GM21723 (cell line): ENCODE data around the gene SLC5A1.

Source experiments
- ATAC-seq: cut with Tn5 transposase; IDR thresholded peaks from one replicate; pipeline ENCODE4 v1.9.1; 2021; ENCODE audit warnings: mild to moderate bottlenecking, moderate library complexity; ENCODE audit not compliant: unreplicated experiment

SLC5A1 gene

DNA sequence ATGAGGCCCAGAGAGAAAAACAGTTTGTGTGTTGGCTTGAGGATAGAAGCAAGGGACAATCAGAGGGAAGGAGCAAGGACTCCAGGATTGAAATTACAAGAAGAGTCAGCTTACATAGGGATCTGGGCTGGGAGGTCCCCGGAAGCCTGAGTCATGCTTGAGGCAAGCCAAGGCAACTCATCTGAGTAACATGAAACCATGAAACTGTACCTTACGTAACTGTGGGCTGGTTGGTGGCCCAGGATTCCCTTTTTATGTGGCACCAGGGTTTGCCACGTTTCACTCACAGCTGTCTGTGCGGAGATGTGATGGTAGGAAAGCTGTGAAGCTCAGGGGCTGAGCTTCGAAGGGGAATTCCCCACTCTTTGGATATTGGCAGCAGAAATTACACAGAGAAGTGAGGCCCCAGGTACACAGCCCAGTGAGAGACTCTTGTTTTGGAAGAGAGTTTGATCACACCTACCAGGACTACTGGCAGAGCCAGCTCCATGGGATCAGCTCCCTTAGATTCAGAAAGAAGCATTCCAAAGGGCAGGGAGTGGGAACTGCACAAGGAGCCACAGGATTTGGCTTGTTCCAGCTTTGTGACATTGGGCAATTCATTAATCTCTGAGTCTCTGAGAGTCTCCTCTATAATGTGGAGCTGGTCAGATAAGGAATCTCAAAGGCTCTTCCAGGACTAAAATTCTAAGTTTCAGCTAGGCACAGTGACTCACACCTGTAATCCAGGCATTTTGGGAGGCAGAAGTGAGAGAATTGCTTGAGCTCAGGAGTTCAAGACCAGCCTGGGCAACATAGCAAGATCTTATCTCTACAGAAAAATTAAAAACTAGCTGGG lies 7.8 kb downstream of the SLC5A1 start:
- ATAC-seq: no peak

DNA sequence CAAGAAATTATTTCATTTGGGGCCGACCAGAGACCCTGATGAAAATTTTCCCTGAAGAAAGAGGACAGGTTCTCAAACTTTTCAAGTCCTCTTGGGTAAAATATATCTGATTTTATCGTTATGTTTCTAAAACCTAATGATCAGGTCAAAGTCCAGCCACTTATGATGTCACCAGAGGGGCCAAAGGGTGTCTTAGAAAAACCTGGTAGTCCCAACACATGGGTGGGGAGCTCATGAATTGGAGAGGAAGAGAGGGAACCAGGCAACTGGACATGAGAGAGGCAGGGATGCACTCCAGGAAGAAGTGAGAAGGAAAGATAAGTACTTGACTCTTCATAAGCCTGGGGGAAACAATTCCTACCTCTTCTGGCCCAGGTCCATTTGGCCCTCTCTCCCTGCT lies 9.2 kb downstream of the SLC5A1 start:
- ATAC-seq: no peak

DNA sequence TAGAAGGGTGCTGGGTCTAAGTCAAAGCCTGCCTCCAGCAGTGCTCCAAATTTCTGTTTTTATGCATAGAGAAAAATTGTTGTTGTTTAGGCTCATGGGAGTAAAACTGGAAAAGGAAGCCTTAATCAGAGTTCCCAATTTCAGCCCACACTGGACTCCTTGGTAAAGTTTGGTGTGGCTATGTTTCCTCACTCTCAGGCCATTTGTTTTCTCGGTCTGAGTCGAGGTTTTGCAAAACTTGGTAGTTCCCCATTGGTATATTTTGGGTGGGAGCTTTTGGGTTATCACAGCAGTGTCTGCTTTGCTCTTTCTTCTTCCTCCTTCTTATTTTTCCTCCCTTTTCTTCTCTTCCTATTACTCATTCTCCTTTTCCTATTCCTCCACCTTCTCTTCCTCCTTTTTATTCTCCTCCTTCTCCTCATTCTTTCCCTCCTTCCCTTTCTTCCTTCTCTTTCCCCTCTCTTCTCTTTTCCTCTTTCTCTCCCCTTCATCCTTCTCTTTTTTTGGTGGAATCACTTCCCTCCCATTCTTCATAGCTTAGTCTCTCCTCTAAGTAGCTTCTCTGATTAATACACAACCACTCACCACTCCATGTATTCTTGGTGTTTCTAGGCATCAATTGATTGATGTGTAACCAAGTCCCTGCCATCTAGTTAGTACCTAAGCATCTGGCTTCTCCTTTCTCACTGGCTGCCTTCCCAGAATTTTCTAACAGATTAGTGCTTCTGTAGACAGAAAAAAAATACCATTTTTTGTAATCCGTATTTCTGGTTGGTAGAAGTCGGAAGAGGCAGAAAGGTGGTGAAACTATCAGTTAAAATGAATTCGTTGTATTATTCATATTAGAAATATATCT lies 10.1 kb downstream of the SLC5A1 start:
- no peak for ATAC-seq

DNA sequence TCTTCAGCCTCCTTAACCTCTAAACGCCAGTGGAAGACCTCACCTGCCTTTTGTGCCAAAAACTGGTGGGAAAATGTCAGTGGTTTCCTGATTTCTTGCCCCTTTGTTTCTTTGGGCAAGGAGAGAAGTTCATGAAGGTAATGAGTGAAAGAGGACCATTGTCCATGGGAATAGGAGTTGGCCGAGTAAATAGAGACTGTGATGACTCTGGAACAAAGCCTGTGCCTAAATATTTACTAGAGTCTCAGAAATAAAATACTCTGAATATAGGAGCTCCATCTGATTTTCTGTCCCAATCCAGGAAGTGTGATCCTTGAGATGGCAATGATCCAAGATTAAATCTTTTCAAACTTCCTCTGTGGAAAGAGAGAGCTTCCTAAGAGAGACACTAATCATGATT lies 12.0 kb downstream of the SLC5A1 start:
- no peak for ATAC-seq

DNA sequence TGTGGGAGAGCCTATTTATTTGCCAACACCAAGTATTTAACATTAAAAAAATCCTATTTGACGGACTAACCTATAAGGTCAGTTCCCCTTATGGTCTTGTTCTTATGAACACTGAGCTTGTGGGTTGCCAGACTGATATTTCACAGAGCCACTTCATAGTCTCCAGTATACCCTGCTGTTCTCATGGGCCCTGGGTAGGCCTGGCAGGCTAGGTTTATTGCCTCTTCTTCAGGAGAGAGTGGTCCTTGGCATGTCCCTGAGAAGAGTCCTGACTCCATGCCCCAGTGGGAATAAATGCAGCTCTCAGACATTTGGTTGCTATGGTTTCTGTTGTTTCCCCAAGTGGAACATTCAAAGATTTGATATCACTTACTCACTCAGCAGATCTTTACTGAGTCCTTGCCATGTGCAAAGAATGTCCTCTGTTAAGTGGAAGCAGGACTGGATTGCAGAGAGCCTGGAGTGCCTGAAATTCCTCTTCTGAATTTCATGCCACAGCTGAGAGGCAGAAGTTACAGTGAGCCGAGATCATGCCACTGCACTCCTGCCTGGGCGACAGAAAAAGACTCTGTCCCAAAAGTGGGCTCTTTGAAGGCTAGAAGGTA lies 15.7 kb downstream of the SLC5A1 start:
- no peak for ATAC-seq

DNA sequence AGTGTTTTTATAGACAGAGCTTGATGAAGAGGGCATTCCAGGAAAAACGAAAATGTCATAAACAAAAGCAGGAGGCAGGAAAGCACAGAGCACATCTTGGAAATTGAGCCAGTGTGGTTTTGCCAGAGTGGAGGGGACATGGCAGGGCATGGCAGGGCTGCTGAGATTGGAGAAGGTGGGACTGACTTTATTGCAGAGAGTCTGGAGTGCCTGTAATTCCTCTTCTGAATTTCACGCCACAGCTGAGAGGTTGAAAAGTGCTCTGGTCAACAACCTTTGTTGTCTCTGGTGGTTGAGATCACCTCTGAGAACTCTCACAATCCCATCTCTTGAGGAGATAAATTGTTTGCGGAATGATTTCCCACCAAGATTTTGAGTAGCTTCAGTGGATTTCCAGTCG lies 16.4 kb downstream of the SLC5A1 start:
- ATAC-seq: no peak

DNA sequence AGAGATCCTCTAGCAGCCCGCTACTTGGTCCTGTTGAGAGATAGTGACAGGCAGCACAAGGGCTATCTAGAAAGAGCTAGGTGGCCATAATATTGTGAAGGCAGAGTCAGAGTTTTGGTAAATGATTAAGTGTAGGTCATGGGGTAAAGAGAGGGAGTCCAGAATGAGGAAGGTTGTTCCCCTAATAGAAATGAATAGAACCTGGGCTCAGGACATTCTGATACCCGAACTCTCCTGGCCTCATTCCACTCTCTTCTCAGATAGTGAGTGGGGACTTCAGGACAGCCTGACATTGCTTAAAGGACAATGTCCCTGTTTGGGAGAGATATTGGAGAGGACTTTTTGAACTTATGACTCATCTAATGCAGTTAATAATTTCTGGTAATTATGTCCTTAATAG lies 20.6 kb downstream of the SLC5A1 start:
- ATAC-seq: no peak

DNA sequence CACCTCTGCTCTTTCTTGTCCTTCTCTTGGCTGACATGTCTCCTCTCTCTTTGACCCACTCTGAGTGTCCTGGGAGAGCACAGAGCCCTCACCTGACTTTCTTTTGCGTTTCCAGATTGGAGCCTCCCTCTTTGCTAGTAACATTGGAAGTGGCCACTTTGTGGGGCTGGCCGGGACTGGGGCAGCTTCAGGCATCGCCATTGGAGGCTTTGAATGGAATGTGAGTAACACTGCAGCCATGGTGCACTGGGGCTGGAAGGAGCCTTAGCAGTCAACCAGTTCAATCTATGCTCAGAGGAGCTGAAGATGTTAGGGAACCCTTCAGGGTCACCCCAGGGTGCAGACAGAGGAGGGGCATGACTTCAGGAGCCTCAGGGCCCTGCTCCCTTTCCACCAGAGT lies 23.8 kb downstream of the SLC5A1 start:
- ATAC-seq: no peak

DNA sequence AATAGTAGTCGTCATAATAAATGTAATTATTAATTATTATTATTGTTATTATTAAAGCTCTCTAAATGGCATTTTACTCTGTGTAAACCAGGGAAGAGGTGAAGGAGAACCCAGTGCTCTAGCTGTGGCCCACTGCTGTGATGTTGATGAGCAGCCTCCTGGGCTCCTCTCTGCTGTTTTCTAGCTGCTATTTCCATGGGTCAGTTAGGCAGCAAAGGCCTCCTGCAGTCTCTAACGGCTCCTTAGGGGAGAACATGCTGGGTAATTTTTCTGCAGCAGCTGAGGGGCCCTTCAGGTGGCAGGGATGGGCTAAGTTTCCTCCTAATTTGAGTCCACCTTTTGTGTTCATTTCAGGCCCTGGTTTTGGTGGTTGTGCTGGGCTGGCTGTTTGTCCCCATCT lies 24.6 kb downstream of the SLC5A1 start:
- no peak for ATAC-seq

DNA sequence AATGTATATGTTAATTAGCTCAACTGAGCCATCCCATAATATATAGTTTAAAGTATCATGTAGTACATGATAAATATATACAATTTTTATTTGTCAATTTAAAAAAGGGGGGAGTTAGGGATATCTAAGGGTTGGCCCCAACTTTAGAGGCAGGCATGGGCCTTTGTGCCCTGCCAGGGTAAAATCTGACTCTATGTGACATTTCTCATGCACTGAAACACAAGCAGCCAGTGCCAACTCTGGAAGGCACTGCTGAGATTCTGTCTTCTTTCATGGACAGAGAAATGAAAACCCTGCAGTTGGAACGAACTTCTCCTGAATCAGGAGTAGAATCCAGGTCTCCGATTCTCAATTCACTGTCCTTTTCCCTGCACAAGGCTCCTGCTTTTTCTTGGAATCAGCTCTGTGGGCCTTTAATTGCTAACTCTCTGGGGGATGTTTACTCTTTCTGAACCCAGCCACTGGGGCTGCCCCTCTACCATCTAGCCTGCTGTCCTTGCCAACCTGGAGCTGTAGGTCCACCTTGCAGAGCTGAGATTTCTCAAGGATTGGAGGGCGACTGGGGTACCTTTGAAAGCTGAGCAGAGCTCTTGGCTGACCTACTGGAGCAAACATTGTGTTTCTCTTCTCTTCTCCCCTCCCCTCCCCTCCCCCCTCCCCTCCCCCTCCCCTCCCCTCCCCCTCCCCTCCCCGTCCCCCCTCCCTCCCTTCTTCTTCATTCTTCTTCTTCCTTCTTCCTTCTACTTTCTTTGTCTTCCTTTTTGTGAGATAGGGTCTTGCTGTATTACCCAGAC lies 26.7 kb downstream of the SLC5A1 start:
- ATAC-seq: no peak

DNA sequence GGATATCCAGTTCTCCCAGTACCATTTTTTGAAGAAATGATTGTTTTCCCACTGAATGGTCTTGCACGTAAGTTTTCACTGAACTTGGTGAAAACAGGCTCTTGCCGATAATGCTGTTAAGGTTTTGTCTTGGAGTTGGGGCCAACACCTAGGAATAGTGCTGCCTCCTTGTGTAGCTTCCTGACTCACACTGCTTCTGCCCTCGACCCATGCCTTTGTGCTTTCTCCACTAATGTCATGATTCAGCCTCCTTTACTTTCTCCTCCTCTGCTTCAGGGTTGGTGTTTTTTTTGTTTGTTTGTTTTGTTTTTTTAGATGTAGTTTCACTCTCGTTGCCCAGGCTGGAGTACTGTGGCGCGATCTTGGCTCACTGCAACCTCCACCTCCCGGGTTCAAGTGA lies 30.2 kb downstream of the SLC5A1 start:
- ATAC-seq: no peak

DNA sequence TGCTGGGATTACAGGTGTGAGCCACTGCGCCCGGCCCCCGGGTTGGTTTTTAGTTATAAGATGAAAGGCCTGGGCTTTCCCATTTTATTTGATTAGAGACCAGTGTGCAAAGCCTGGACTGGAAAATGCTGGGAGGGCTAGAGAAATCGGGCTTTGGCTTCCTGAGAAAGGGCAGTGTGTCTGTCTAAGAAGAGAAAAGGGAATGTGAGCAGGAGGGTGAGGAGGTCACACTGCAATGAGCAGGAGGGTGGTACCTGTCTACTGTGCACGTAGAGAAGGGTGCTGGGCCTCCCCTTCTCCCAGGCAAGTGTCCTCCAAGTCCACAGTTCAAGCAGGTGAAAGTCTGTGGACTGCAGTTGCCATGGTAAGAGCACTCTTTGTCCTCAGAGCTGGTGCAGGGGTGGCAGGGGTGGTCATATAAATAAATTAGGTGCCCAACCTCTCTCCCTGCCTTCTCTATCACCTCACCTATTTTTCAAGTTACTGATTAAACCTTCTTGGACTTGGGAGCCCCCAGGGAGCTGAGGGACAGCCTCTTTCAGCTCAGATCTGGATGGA lies 30.8 kb downstream of the SLC5A1 start:
- ATAC-seq: no peak

DNA sequence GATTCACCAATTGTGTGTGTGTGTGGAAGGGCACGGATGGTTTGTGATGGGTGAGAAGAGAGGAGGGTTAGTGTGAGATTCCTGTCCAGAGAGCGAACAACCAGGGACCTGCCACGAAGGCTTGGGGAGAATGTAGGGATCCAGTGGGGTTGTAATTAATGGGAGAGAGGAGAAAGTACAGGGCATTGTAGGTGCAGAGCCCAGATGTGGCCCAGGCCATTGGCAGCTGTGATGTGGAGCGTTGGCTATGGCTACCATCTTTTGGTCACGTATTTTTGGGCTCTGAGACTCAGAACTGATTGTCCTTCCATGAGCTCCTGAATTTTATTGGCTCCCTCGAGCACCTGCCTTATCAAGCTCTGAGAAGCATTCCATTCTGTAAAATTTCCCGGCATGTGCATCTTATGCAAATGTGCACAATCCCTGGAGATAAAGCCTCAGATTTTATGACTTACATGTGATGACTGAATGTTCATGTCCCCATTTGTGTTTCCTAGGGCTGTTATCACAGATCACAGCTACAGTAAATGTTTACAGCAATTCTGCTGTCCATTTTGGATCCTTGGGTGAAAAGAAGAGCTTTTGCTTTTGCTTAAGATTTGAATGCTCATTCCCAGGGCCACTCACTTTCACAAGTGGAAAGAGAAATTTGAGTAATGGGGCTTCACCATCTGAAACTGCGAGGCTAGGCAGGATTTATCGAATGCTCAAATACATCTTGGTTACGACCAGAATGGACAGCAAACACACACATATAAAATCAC lies 33.1 kb downstream of the SLC5A1 start:
- ATAC-seq: no peak

DNA sequence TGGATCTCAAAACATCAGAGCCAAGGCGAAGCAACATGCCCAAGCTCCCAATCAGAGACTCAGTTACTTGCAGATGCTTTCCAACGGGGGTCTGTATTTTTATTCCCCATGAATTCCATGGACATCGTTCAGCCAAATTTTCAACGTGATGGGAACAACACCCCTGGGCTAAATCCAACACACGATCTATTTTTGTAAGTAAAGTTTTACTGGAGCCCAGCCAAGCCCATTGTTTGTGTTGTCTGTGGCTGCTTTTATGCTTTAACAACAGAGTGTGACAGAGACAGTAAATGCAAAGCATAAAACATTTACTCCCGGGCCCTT lies 33.7 kb downstream of the SLC5A1 start:
- no peak for ATAC-seq

DNA sequence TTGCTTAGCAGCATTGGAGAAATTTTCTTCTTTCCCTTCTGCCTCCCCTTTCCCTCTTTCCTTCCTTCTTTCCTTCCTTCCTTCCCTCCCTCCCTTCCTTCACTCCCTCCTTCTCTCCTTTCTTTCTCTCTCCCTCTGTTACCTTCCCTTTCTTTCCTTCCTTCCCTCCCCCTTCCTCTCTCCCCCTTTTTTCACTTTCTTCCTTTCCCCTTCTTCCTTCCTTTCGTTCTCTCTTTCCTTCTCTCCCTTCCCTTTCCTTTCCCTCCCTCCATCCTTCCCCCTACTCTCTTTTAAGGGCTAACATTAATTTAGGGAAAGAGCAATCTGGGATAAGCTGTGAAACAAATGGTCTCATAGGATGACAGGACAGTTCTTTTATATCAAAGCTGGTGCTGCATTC lies 34.1 kb downstream of the SLC5A1 start:
- ATAC-seq: no peak

DNA sequence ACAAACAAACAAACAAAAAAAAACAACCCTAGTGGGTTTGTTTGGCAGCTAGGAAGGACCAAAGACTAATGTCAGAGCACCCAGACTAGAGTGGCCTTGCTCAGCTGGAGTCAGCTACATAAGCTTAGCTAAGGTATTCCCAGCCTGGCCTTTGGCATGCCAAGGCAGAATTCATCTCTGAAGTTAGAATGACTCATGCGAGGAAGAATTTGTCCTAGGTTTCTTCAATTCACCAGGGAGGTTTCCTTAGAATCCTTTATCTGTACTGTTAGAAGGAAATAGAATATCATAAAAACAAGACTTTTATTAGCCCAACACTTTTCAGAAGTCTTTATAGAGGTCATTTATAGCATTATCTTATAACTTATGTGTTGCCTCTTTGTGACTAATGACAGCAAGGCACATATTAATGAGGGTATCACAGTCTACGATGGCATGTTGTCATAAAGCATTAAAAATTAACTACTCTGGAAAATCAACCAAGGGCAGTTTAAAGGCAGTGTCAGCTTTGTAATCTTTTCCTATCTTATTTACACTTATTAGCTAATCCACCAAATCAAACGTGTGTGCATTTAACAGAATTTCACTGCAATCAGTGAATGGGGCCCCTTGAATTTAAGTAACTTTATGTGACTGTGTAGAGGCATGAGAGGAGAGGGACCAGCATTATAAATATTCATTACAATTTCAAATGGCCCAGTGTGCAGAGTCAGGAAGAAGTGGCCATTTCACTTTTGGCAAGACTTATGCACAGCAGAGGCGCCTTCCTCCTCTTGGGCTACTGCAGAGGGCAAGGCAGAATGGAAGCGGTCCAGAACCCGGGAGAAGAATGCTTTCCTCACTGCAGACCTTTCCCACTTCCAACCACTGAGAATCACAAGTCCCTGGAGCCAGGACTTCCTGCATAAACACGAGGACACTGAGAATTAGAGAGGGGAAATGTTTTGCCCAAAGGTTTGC lies 36.3 kb downstream of the SLC5A1 start:
- ATAC-seq: no peak

DNA sequence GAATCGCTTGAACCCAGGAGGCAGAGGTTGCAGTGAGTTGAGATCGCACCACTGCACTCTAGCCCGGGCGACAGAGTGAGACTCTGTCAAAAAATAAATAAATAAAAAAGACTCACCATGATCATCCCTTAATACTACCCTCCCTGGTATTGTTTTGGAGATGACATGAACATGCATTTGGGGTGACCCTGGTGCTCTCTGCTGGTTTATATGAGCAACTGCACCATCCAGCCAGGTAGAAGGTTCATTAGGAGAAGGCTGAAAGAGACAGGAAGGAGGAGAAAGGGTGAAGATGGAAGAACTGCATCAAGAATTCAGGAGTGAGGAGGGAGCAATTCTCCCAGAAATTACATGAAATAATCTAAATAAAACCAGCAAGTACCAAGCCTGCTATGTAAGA lies 37.8 kb downstream of the SLC5A1 start:
- no peak for ATAC-seq

DNA sequence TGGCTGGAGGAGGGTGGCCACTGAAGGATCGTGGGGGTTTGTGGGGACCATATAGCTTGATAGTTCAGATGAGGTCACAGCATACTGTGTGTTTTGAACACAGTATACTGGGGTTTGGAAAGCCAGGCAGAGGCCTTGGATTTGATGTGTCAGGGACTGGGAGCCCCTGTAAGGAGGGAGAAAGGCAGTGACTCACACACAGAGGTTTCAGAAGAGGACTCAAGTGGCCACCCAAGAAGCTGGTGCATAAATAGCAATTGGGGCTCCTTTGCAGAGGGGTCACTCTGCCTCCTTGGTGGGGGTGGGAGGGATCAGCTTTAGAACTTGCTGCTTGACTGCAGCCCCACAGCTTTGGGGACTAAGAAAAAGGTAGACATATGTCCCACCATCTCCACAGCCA lies 39.3 kb downstream of the SLC5A1 start:
- ATAC-seq: no peak

DNA sequence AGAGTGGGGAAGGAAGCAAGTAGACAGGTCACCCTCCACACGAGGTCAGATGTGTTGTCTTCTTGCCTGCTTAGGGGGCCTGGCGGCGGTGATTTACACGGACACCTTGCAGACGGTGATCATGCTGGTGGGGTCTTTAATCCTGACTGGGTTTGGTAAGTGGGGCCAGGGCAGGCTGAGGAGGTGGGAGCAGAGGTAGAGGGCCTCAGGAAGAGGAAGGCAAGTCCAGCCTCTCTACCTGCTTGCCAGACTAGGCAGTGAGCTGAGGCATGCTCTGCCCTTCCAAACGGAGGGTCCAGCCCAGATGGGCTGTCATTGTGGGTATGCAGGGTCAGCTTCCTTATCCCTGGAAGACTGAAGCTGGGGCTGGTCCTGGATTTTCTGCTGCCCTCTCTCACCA lies 39.9 kb downstream of the SLC5A1 start:
- no peak for ATAC-seq
